GM12878 (cell line): ENCODE data around the gene MKX. TPM values are rescaled to one million over a fixed set of nuclear protein-coding genes. Genes with fewer than 3 reads are reported as not detected.

ENCODE experiments used
- ATF7 ChIP-seq: fragments of 450-650 bp; IDR thresholded peaks from 2 replicates; pipeline ENCODE4 v1.6.1; 2016; ENCODE audit warnings: low read depth, mild to moderate bottlenecking
- CBX3 ChIP-seq: fragments of 200-600 bp; sonication (generic); IDR thresholded peaks from 2 replicates; pipeline ENCODE4 v1.6.1; 2016; ENCODE audit warnings: low read depth, borderline replicate concordance
- CBX5 ChIP-seq: sonication (generic); IDR thresholded peaks from 2 replicates; pipeline ENCODE4 v1.6.1; 2016; ENCODE audit warnings: low read depth, moderate library complexity, mild to moderate bottlenecking, inconsistent platforms
- CHD2 ChIP-seq: IDR thresholded peaks from 2 replicates; pipeline ENCODE4 v1.6.1; 2011; ENCODE audit warnings: low read depth, low read length, improper control_type of control experiment, borderline replicate concordance
- E2F4 ChIP-seq: IDR thresholded peaks from 2 replicates; pipeline ENCODE4 v1.6.1; 2012; ENCODE audit warnings: low read depth, low read length, improper control_type of control experiment
- E2F8 ChIP-seq: fragments of 450-650 bp; IDR thresholded peaks from 2 replicates; pipeline ENCODE4 v1.6.1; 2018; ENCODE audit warnings: mild to moderate bottlenecking, low read depth, moderate library complexity; ENCODE audit not compliant: partially characterized antibody
- EED ChIP-seq: sonication (generic); IDR thresholded peaks from 2 replicates; pipeline ENCODE4 v1.6.1; 2016; ENCODE audit warnings: antibody characterized with exemption, low read depth
- IKZF2 ChIP-seq, 2 experiments: fragments of 450-650 bp; IDR thresholded peaks; 2 replicates each; pipeline ENCODE4 v1.6.1; 2017; ENCODE audit warnings: mild to moderate bottlenecking in 2 of 2, moderate library complexity in 2 of 2
- MYB ChIP-seq: fragments of 150-350 bp; IDR thresholded peaks from 2 replicates; pipeline ENCODE4 v1.6.1; 2014; ENCODE audit warnings: mild to moderate bottlenecking, low read depth, low read length, borderline replicate concordance
- PAX5 ChIP-seq: IDR thresholded peaks from 2 replicates; pipeline ENCODE4 v1.6.1; 2011; ENCODE audit warnings: low read depth, low read length, borderline replicate concordance
- USF2 ChIP-seq: IDR thresholded peaks from 2 replicates; pipeline ENCODE4 v1.6.1; 2011; ENCODE audit warnings: low read depth, low read length, improper control_type of control experiment, borderline replicate concordance
- ZBTB11 ChIP-seq: fragments of 450-650 bp; formaldehyde crosslinking; IDR thresholded peaks from 2 replicates; pipeline ENCODE4 v1.5.0; 2022; ENCODE audit warnings: mild to moderate bottlenecking, missing genetic modification characterization
- ZBTB40 ChIP-seq: fragments of 450-650 bp; IDR thresholded peaks from 2 replicates; pipeline ENCODE4 v1.6.1; 2016; ENCODE audit warnings: mild to moderate bottlenecking, moderate library complexity, borderline replicate concordance
- ZNF217 ChIP-seq: fragments of 450-650 bp; IDR thresholded peaks from 2 replicates; pipeline ENCODE4 v1.6.1; 2017; ENCODE audit warnings: antibody characterized with exemption, mild to moderate bottlenecking
- polyA plus RNA-seq, 11 experiments: library from polyadenylated mRNA; depleted of rRNA in 4 of 11; unstranded in 6 of 11; stranded (reverse) in 5 of 11; fragments of >200 nt; fragmentation: Nextera tagmentation in 4 of 11; fragmentation: Illumina TruSeq in 1 of 11; extraction: Ambion mirVana in 4 of 11; extraction: Trizol in 1 of 11; gene quantifications; 1 replicate in 1 of 11; 2 replicates in 10 of 11; pipeline versions ENCODE4 v1.2.1 to v1.2.3, GENCODE V29; 2011 to 2016; ENCODE audit warnings: inconsistent platforms in 2 of 11, missing spikeins in 2 of 11, low read depth in 1 of 11
- total RNA-seq, 4 experiments: library from RNA; depleted of rRNA in 3 of 4; stranded (reverse); fragments of >200 nt in 3 of 4; fragmentation: Illumina TruSeq in 1 of 4; extraction: Trizol in 1 of 4; gene quantifications; 2 replicates each; pipeline versions ENCODE4 v1.2.1 to v1.2.3, GENCODE V29; 2013 to 2021

MKX gene
- total and polyA plus RNA-seq, 10 of the 15 experiments (the other 5 are each of a cell fraction or from before 2014, with no cell fraction given): not detected

GRCh38 chr10:27742195-27743011 lies 3.2 kb downstream of the MKX start (continued):
- TF ChIP-seq ZBTB11 (CRISPR knock-in tag) (no peak), E2F4 (no peak), PAX5 (no peak), CBX5 (no peak), E2F8 (no peak), ZBTB40 (no peak), MYB (no peak), EED (peak; percentile 70), ZNF217 (no peak), IKZF2 (IDR thresholded peaks at IDR 0.05) (no peak), CHD2 (no peak), USF2 (no peak), CBX3 (no peak), ATF7 (no peak)
